K562 (cell line): ENCODE measurements around the gene ZNF862. TPM values are rescaled to one million over a fixed set of nuclear protein-coding genes. Genes with fewer than 3 reads are reported as not detected.

ENCODE experiments used
- ETV5 ChIP-seq: sonication (generic); formaldehyde crosslinking; IDR thresholded peaks from 2 replicates; pipeline ENCODE4 v1.4.0; 2020; ENCODE audit warnings: low read depth, mild to moderate bottlenecking, missing genetic modification reagents
- GTF3C2 ChIP-seq: IDR thresholded peaks from 3 replicates; pipeline ENCODE4 v1.6.1; 2011; ENCODE audit warnings: borderline replicate concordance, mild to moderate bottlenecking, moderate library complexity; ENCODE audit not compliant: insufficient read length; ENCODE audit errors: extremely low read depth
- HDAC8 ChIP-seq: fragments of 450-650 bp; IDR thresholded peaks from 2 replicates; pipeline ENCODE4 v1.6.1; 2016; ENCODE audit warnings: mild to moderate bottlenecking, missing genetic modification characterization, moderate library complexity, missing compliant biosample characterization
- HMGN3 ChIP-seq: IDR thresholded peaks from 2 replicates; pipeline ENCODE4 v1.6.1; 2011; ENCODE audit warnings: borderline replicate concordance, low read depth, mild to moderate bottlenecking, mixed read lengths, low read length; ENCODE audit not compliant: insufficient read length; ENCODE audit errors: extremely low read depth
- LCOR ChIP-seq: sonication (generic); formaldehyde crosslinking; IDR thresholded peaks from 2 replicates; pipeline ENCODE4 v1.8.0; 2022; ENCODE audit warnings: mild to moderate bottlenecking, missing genetic modification reagents
- PURB ChIP-seq: sonication (generic); formaldehyde crosslinking; IDR thresholded peaks from 2 replicates; pipeline ENCODE4 v1.9.0; 2021; ENCODE audit warnings: low read depth, mild to moderate bottlenecking, missing genetic modification reagents
- TCFL5 ChIP-seq: fragments of 250-450 bp; sonication (Bioruptor Pico); conservative IDR thresholded peaks from 2 replicates; pipeline ENCODE4 v1.6.1; 2021; ENCODE audit warnings: mild to moderate bottlenecking, moderate library complexity, matching md5 sums
- TRIM28 ChIP-seq: fragments of 450-650 bp; IDR thresholded peaks from 2 replicates; pipeline ENCODE4 v1.6.1; 2017
- ZBTB17 ChIP-seq: fragments of 450-650 bp; formaldehyde crosslinking; IDR thresholded peaks from 2 replicates; pipeline ENCODE4 v1.4.0; 2020; ENCODE audit warnings: mild to moderate bottlenecking
- ZBTB5 ChIP-seq: fragments of 450-650 bp; IDR thresholded peaks from 2 replicates; pipeline ENCODE4 v1.6.1; 2017; ENCODE audit warnings: antibody characterized with exemption
- ZFP1 ChIP-seq: fragments of 450-650 bp; formaldehyde crosslinking; IDR thresholded peaks from 2 replicates; pipeline ENCODE4 v1.4.0; 2020; ENCODE audit warnings: mild to moderate bottlenecking, mixed read lengths
- ZKSCAN8 ChIP-seq: fragments of 200-800 bp; sonication (Bioruptor generic); IDR thresholded peaks from 2 replicates; pipeline ENCODE4 v1.6.1; 2016; ENCODE audit warnings: missing genetic modification characterization, missing compliant biosample characterization
- ZNF583 ChIP-seq: fragments of 250-450 bp; sonication (Bioruptor Pico); IDR thresholded peaks from 2 replicates; pipeline ENCODE4 v1.4.0; 2020
- ZNF592 ChIP-seq: fragments of 450-650 bp; IDR thresholded peaks from 2 replicates; pipeline ENCODE4 v1.6.1; 2017; ENCODE audit warnings: antibody characterized with exemption, mild to moderate bottlenecking
- polyA plus RNA-seq, 8 experiments: library from polyadenylated mRNA; depleted of rRNA in 4 of 8; stranded (reverse) in 5 of 8; unstranded in 3 of 8; fragments of >200 nt; fragmentation: Nextera tagmentation in 2 of 8; fragmentation: Illumina TruSeq in 1 of 8; extraction: Ambion mirVana in 2 of 8; extraction: Trizol in 1 of 8; gene quantifications; 2 replicates each; pipeline versions ENCODE4 v1.2.1 to v1.2.3, GENCODE V29; 2011 to 2014; ENCODE audit warnings: inconsistent platforms in 1 of 8, missing spikeins in 1 of 8
- total RNA-seq, 7 experiments: library from RNA; depleted of rRNA in 6 of 7; stranded (reverse); fragments of >200 nt in 6 of 7; fragmentation: Illumina TruSeq in 2 of 7; extraction: Trizol in 2 of 7; gene quantifications; 2 replicates each; pipeline versions ENCODE4 v1.2.1 to v1.2.3, GENCODE V29; 2011 to 2021; ENCODE audit warnings: low replicate concordance in 1 of 7

Gene ZNF862
- total and polyA plus RNA-seq, 9 of the 15 experiments (the other 6 are each of a cell fraction or from before 2014, with no cell fraction given) = 1.1 to 3.9 (median 2.6) TPM

GRCh38 chr7:149872419-149873073 is 34.4 kb downstream of the ZNF862 start (continued):
- TF ChIP-seq ETV5 (peak; percentile 41; the same call in 1 of the 2 replicates), GTF3C2 (peak; percentile 91), HDAC8 (no peak), ZKSCAN8 (CRISPR knock-in tag) (no peak), LCOR (CRISPR knock-in tag) (no peak), TRIM28 (0 out of 2 replicates have a peak, but pooled peaks have one; percentile 24), ZBTB17 (CRISPR knock-in tag) (no peak), HMGN3 (no peak), ZNF583 (CRISPR knock-in tag) (peak; percentile 36; the same call in 1 of the 2 replicates), TCFL5 (CRISPR knock-in tag) (no peak), PURB (CRISPR knock-in tag) (no peak), ZNF592 (peak; percentile 80), ZFP1 (CRISPR knock-in tag) (peak; percentile 86), ZBTB5 (no peak)
